IPS DF 6.9 (cell line): ENCODE measurements around the gene RCAN1.

Experiments
- DNase-seq: peaks from one replicate; pipeline ENCODE4 v3.0.0-alpha.2; 2013; ENCODE audit warnings: low read depth, low spot score
- H3K27ac ChIP-seq: one replicate; pipeline ENCODE4 v1.5.1; 2013; ENCODE audit warnings: low read length, control low read depth
- H3K27me3 ChIP-seq: 2 replicates; pipeline ENCODE4 v1.6.1; 2013; ENCODE audit warnings: mild to moderate bottlenecking, low read length; ENCODE audit not compliant: control insufficient read depth, insufficient read depth
- H3K36me3 ChIP-seq: 2 replicates; pipeline ENCODE4 v1.6.1; 2013; ENCODE audit warnings: low read length; ENCODE audit not compliant: control insufficient read depth, insufficient read depth
- H3K4me1 ChIP-seq: 2 replicates; pipeline ENCODE4 v1.6.1; 2013; ENCODE audit warnings: low read length; ENCODE audit not compliant: control insufficient read depth, insufficient read depth
- H3K4me3 ChIP-seq: 2 replicates; pipeline ENCODE4 v1.5.1; 2013; ENCODE audit warnings: mild to moderate bottlenecking, low read length
- H3K9me3 ChIP-seq: 2 replicates; pipeline ENCODE4 v1.6.1; 2013; ENCODE audit warnings: low read length, inconsistent platforms; ENCODE audit not compliant: control insufficient read depth, insufficient read depth
- WGBS: extraction: QIAGEN DNeasy Blood & Tissue Kit; methylation state at CpG from one replicate; pipeline ENCODE4 v1.1.7; 2013; ENCODE audit warnings: mixed read lengths, missing lambda C conversion rate; ENCODE audit not compliant: insufficient read length, insufficient coverage; 5-methylcytosine and 5-hydroxymethylcytosine counted together

The RCAN1 gene

GRCh38 chr21:34614628-34615486 lies at the start of gene RCAN1:
TSS of gene RCAN1 (minus strand) at chr21:34615113. CDS start at chr21:34615011, 102 bp downstream.
- no peaks in the 10 kb centered on the region for H3K9me3 ChIP-seq
- peaks cover 6% of the 10 kb centered on the region for H3K27me3 ChIP-seq
- H3K4me1 ChIP-seq, result no peaks in the 10 kb centered on the region
- DNase-seq, result peak; percentile 58
- H3K36me3 ChIP-seq, result no peaks in the 10 kb centered on the region
- no CpG with 5 or more reads among the region's 121 CpGs for WGBS
- H3K4me3 ChIP-seq, result peak within 1 kb of the TSS; percentile 72; the same call in 1 of the 2 replicates
- H3K27ac ChIP-seq, result no peak within 1 kb of the TSS

- Histone ChIP-seq H3K4me3 (no peak overlapping the region), H3K27ac (no peak overlapping the region), H3K36me3 (no peaks in the 10 kb centered on the region), H3K27me3 (no peaks in the 10 kb centered on the region; the same call in 1 of the 2 replicates), H3K4me1 (no peaks in the 10 kb centered on the region), H3K9me3 (no peaks in the 10 kb centered on the region)
- DNase-seq, result no peak
These were observed 46.9 kb upstream of the RCAN1 start for GRCh38 chr21:34661848-34662247.

- WGBS, result no CpG with 5 or more reads among the region's 6 CpGs
- Histone ChIP-seq H3K27ac (no peak overlapping the region), H3K36me3 (no peaks in the 10 kb centered on the region), H3K4me1 (no peaks in the 10 kb centered on the region), H3K9me3 (no peaks in the 10 kb centered on the region), H3K4me3 (no peak overlapping the region), H3K27me3 (no peaks in the 10 kb centered on the region)
- DNase-seq, result no peak
These were observed 38.6 kb upstream of the RCAN1 start for GRCh38 chr21:34653522-34653921.

GRCh38 chr21:34651642-34652041 lies 36.7 kb upstream of the RCAN1 start:
- WGBS, result no CpG with 5 or more reads among the region's 1 CpG
- H3K27ac ChIP-seq, result no peak overlapping the region
- H3K36me3 ChIP-seq, result no peaks in the 10 kb centered on the region
- no peaks in the 10 kb centered on the region for H3K27me3 ChIP-seq
- no peaks in the 10 kb centered on the region for H3K9me3 ChIP-seq
- DNase-seq, result no peak
- H3K4me1 ChIP-seq, result no peaks in the 10 kb centered on the region
- no peak overlapping the region for H3K4me3 ChIP-seq

GRCh38 chr21:34650861-34651431 lies 36.0 kb upstream of the RCAN1 start:
- WGBS, result no CpG with 5 or more reads among the region's 1 CpG
- no peaks in the 10 kb centered on the region for H3K9me3 ChIP-seq
- H3K4me1 ChIP-seq, result no peaks in the 10 kb centered on the region
- no peak overlapping the region for H3K4me3 ChIP-seq
- no peak for DNase-seq
- H3K27me3 ChIP-seq, result no peaks in the 10 kb centered on the region
- no peak overlapping the region for H3K27ac ChIP-seq
- no peaks in the 10 kb centered on the region for H3K36me3 ChIP-seq

- no peaks in the 10 kb centered on the region for H3K36me3 ChIP-seq
- H3K4me1 ChIP-seq, result no peaks in the 10 kb centered on the region
- H3K27ac ChIP-seq, result no peak overlapping the region
- no peak overlapping the region for H3K4me3 ChIP-seq
- no peaks in the 10 kb centered on the region for H3K27me3 ChIP-seq
- no CpG with 5 or more reads among the region's 3 CpGs for WGBS
- no peaks in the 10 kb centered on the region for H3K9me3 ChIP-seq
- DNase-seq, result no peak
These were observed 34.5 kb upstream of the RCAN1 start for GRCh38 chr21:34649400-34649799.

GRCh38 chr21:34648739-34649297 lies 33.9 kb upstream of the RCAN1 start:
- Histone ChIP-seq H3K4me1 (no peaks in the 10 kb centered on the region), H3K27ac (no peak overlapping the region), H3K9me3 (no peaks in the 10 kb centered on the region), H3K36me3 (no peaks in the 10 kb centered on the region), H3K27me3 (no peaks in the 10 kb centered on the region), H3K4me3 (no peak overlapping the region)
- WGBS, result no CpG with 5 or more reads among the region's 6 CpGs
- DNase-seq, result no peak

GRCh38 chr21:34647555-34647954 lies 32.6 kb upstream of the RCAN1 start:
- Histone ChIP-seq H3K9me3 (no peaks in the 10 kb centered on the region), H3K27me3 (no peaks in the 10 kb centered on the region), H3K4me3 (no peak overlapping the region), H3K36me3 (no peaks in the 10 kb centered on the region), H3K27ac (no peak overlapping the region), H3K4me1 (no peaks in the 10 kb centered on the region)
- no CpG with 5 or more reads among the region's 6 CpGs for WGBS
- no peak for DNase-seq

GRCh38 chr21:34644825-34645224 lies 29.9 kb upstream of the RCAN1 start:
- Histone ChIP-seq H3K27ac (no peak overlapping the region), H3K9me3 (no peaks in the 10 kb centered on the region), H3K4me3 (no peak overlapping the region), H3K4me1 (no peaks in the 10 kb centered on the region), H3K36me3 (no peaks in the 10 kb centered on the region), H3K27me3 (0 out of 2 replicates have a peak, but pooled peaks cover 1% of the 10 kb centered on the region)
- DNase-seq, result no peak
- no CpG with 5 or more reads among the region's 4 CpGs for WGBS

GRCh38 chr21:34642211-34643075 lies 27.5 kb upstream of the RCAN1 start:
- Histone ChIP-seq H3K4me1 (no peaks in the 10 kb centered on the region), H3K27me3 (peaks cover 1% of the 10 kb centered on the region; the same call in 1 of the 2 replicates), H3K9me3 (no peaks in the 10 kb centered on the region), H3K36me3 (no peaks in the 10 kb centered on the region), H3K4me3 (no peak overlapping the region), H3K27ac (no peak overlapping the region)
- no CpG with 5 or more reads among the region's 7 CpGs for WGBS
- no peak for DNase-seq
